Measurements from ENCODE around the gene MIF.

DNA sequence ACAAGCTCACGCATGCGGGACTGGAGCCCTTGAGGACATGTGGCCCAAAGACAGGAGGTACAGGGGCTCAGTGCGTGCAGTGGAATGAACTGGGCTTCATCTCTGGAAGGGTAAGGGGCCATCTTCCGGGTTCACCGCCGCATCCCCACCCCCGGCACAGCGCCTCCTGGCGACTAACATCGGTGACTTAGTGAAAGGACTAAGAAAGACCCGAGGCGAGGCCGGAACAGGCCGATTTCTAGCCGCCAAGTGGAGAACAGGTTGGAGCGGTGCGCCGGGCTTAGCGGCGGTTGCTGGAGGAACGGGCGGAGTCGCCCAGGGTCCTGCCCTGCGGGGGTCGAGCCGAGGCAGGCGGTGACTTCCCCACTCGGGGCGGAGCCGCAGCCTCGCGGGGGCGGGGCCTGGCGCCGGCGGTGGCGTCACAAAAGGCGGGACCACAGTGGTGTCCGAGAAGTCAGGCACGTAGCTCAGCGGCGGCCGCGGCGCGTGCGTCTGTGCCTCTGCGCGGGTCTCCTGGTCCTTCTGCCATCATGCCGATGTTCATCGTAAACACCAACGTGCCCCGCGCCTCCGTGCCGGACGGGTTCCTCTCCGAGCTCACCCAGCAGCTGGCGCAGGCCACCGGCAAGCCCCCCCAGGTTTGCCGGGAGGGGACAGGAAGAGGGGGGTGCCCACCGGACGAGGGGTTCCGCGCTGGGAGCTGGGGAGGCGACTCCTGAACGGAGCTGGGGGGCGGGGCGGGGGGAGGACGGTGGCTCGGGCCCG is at the start of gene MIF:
- TF ChIP-seq NFRKB (IDR thresholded peaks at IDR 0.05) (no peak), FOXA1 (IDR thresholded peaks at IDR 0.05) (no peak), SUZ12 (IDR thresholded peaks at IDR 0.05) (no peak), SP1 (IDR thresholded peaks at IDR 0.05) (no peak), BHLHE40 (IDR thresholded peaks at IDR 0.05; ENCODE audit: borderline replicate concordance) (no peak), ELF4 (IDR thresholded peaks at IDR 0.05) (peak; percentile 85), L3MBTL2 (conservative IDR thresholded peaks at IDR 0.05) (peak; percentile 42), HDGF (IDR thresholded peaks at IDR 0.05; ENCODE audit: borderline replicate concordance) (peak; percentile 99), ARNT (IDR thresholded peaks at IDR 0.05) (no peak), FOXM1 (IDR thresholded peaks at IDR 0.05; ENCODE audit: borderline replicate concordance) (no peak), ZNF384 (IDR thresholded peaks at IDR 0.05) (no peak), FOXK2 (IDR thresholded peaks at IDR 0.05) (no peak), CTBP1 (IDR thresholded peaks at IDR 0.05; ENCODE audit: borderline replicate concordance) (no peak)
- TF ChIP-seq, protein P1, sequence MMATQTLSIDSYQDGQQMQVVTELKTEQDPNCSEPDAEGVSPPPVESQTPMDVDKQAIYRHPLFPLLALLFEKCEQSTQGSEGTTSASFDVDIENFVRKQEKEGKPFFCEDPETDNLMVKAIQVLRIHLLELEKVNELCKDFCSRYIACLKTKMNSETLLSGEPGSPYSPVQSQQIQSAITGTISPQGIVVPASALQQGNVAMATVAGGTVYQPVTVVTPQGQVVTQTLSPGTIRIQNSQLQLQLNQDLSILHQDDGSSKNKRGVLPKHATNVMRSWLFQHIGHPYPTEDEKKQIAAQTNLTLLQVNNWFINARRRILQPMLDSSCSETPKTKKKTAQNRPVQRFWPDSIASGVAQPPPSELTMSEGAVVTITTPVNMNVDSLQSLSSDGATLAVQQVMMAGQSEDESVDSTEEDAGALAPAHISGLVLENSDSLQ (IDR thresholded peaks at IDR 0.05), result no peak
